PC-9 (cell line): ENCODE data around the gene CLASRP.

Source experiments
- EZH2 ChIP-seq: fragments of 200-600 bp; sonication (generic); IDR thresholded peaks from 2 replicates; pipeline ENCODE4 v1.8.0; 2017; ENCODE audit warnings: antibody characterized with exemption, low read depth
- TF ChIP-seq, protein P1 (sequence below): fragments of 200-600 bp; sonication (generic); conservative IDR thresholded peaks from 2 replicates; pipeline ENCODE4 v1.6.1; 2017; ENCODE audit warnings: mixed run types, antibody characterized with exemption, mild to moderate bottlenecking, moderate library complexity

DNA sequence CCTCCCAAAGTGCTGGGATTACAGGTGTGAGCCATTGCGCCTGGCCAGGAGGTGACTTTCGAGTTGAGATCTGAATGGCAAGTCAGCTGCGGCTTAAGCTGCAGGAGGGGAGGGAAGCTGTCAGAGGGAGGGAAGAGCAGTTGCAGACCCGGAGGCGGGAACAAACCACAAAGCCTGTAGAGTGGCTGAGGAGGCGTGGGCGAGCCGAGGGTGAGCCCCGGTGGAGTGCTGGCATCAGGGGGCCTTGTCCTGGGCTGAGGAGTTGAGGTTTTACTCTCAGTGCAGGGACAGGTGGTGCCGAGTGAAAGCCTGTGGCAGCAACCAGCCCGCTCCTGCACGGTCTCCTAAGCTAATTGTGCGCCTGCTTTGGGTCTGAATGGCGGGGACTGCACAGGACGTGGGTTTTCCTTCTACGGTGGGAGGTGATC is 78.3 kb downstream of the CLASRP start:
- TF ChIP-seq, protein P1, sequence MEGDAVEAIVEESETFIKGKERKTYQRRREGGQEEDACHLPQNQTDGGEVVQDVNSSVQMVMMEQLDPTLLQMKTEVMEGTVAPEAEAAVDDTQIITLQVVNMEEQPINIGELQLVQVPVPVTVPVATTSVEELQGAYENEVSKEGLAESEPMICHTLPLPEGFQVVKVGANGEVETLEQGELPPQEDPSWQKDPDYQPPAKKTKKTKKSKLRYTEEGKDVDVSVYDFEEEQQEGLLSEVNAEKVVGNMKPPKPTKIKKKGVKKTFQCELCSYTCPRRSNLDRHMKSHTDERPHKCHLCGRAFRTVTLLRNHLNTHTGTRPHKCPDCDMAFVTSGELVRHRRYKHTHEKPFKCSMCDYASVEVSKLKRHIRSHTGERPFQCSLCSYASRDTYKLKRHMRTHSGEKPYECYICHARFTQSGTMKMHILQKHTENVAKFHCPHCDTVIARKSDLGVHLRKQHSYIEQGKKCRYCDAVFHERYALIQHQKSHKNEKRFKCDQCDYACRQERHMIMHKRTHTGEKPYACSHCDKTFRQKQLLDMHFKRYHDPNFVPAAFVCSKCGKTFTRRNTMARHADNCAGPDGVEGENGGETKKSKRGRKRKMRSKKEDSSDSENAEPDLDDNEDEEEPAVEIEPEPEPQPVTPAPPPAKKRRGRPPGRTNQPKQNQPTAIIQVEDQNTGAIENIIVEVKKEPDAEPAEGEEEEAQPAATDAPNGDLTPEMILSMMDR: no peak
- TF ChIP-seq EZH2: no peak
